Measurements from ENCODE around the gene COQ9.
A peak's percentile ranks its signal among the peaks of the same experiment; 100 is the strongest.

Gene COQ9

GRCh38 chr16:57422026-57422944 lies 25.0 kb upstream of the COQ9 start:
- peak in 1 of 2 experiments; percentile 46 for DNase-seq (ENCODE audit: low read depth in 1 of 2, low spot score in 1 of 2)

GRCh38 chr16:57423152-57423551 lies 24.1 kb upstream of the COQ9 start:
- TF ChIP-seq GABPA (IDR thresholded peaks at IDR 0.05; ENCODE audit: low read depth) (no peak), CTCF (IDR thresholded peaks at IDR 0.05; ENCODE audit: insufficient read depth, low read length) (no peak), SPI1 (IDR thresholded peaks at IDR 0.05; ENCODE audit: borderline replicate concordance, low read depth) (no peak), POLR2AphosphoS5 (IDR thresholded peaks at IDR 0.05; ENCODE audit: low read depth) (no peak), REST (IDR thresholded peaks at IDR 0.05; ENCODE audit: insufficient replicate concordance, low read depth) (no peak)
- Histone ChIP-seq H3K27me3 (ENCODE audit: insufficient read depth, poor library complexity, severe bottlenecking) (no peaks in the 10 kb centered on the region), H3K4me3 (replicated peaks; ENCODE audit: insufficient read depth, low read length) (no peak overlapping the region), H3K27ac (replicated peaks) (no peak overlapping the region)
- DNase-seq (ENCODE audit: low read depth in 1 of 2, low spot score in 1 of 2), result peak in 1 of 2 experiments; percentile 31

More at GRCh38 chr16:57422026-57422944, 25.0 kb upstream of the COQ9 start:
- Histone ChIP-seq H3K4me3 (replicated peaks; ENCODE audit: insufficient read depth, low read length) (no peak overlapping the region), H3K27me3 (ENCODE audit: insufficient read depth, poor library complexity, severe bottlenecking) (no peaks in the 10 kb centered on the region), H3K27ac (replicated peaks) (no peak overlapping the region)
- TF ChIP-seq SPI1 (IDR thresholded peaks at IDR 0.05; ENCODE audit: borderline replicate concordance, low read depth), result no peak
- peak; percentile 22 for TF ChIP-seq CTCF (IDR thresholded peaks at IDR 0.05; ENCODE audit: insufficient read depth, low read length)

GRCh38 chr16:57424583-57424982 lies 22.7 kb upstream of the COQ9 start:
- H3K27me3 ChIP-seq (ENCODE audit: insufficient read depth, poor library complexity, severe bottlenecking), result no peaks in the 10 kb centered on the region
- TF ChIP-seq SPI1 (IDR thresholded peaks at IDR 0.05; ENCODE audit: borderline replicate concordance, low read depth) (no peak), POLR2AphosphoS5 (IDR thresholded peaks at IDR 0.05; ENCODE audit: low read depth) (no peak), CTCF (IDR thresholded peaks at IDR 0.05; ENCODE audit: insufficient read depth, low read length) (no peak)
- DNase-seq (ENCODE audit: low read depth in 1 of 2, low spot score in 1 of 2), result no peak
- H3K27ac ChIP-seq (replicated peaks), result no peak overlapping the region
- H3K4me3 ChIP-seq (replicated peaks; ENCODE audit: insufficient read depth, low read length), result no peak overlapping the region

- DNase-seq (ENCODE audit: low read depth in 1 of 2, low spot score in 1 of 2), result no peak
- Histone ChIP-seq H3K27me3 (ENCODE audit: insufficient read depth, poor library complexity, severe bottlenecking) (no peaks in the 10 kb centered on the region), H3K27ac (replicated peaks) (no peak overlapping the region), H3K4me3 (replicated peaks; ENCODE audit: insufficient read depth, low read length) (no peak overlapping the region)
- no peak for TF ChIP-seq POLR2AphosphoS5 (IDR thresholded peaks at IDR 0.05; ENCODE audit: low read depth)
- no peak for TF ChIP-seq SPI1 (IDR thresholded peaks at IDR 0.05; ENCODE audit: borderline replicate concordance, low read depth)
- no peak for TF ChIP-seq GABPA (IDR thresholded peaks at IDR 0.05; ENCODE audit: low read depth)
- TF ChIP-seq REST (IDR thresholded peaks at IDR 0.05; ENCODE audit: insufficient replicate concordance, low read depth), result no peak
- no peak for TF ChIP-seq CTCF (IDR thresholded peaks at IDR 0.05; ENCODE audit: insufficient read depth, low read length)
Observed at GRCh38 chr16:57426356-57426755, 20.9 kb upstream of the COQ9 start.

All from HL-60 (cell line).